Nephron (organoid): Measurements from ENCODE around the gene FGD5.

ENCODE experiments used
- H3K27ac Mint-ChIP-seq, 3 experiments: 2 replicates each; pipeline ENCODE4 v1.8.0; 2020; ENCODE audit warnings: mixed read lengths in 3 of 3, mild to moderate bottlenecking in 2 of 3, moderate library complexity in 1 of 3
- H3K27me3 Mint-ChIP-seq: 2 replicates; pipeline ENCODE4 v1.8.0; 2021; ENCODE audit warnings: low read depth, mild to moderate bottlenecking, moderate library complexity, mixed read lengths
- H3K36me3 Mint-ChIP-seq: 2 replicates; pipeline ENCODE4 v1.8.0; 2020; ENCODE audit warnings: low read depth, mixed read lengths
- H3K4me1 Mint-ChIP-seq: 2 replicates; pipeline ENCODE4 v1.8.0; 2020; ENCODE audit warnings: mixed read lengths
- H3K4me3 Mint-ChIP-seq, 3 experiments: 2 replicates each; pipeline ENCODE4 v1.8.0; 2020; ENCODE audit warnings: mild to moderate bottlenecking in 3 of 3, mixed read lengths in 3 of 3, moderate library complexity in 2 of 3
- H3K9me3 Mint-ChIP-seq: 2 replicates; pipeline ENCODE4 v1.8.0; 2020; ENCODE audit warnings: mixed read lengths
- CTCF ChIP-seq, 3 experiments: fragments of 200-600 bp; sonication (generic); IDR thresholded peaks; one replicate each; pipeline ENCODE4 v1.5.0; 2021; ENCODE audit warnings: antibody characterized with exemption in 3 of 3; ENCODE audit not compliant: unreplicated experiment in 3 of 3

The FGD5 gene

DNA sequence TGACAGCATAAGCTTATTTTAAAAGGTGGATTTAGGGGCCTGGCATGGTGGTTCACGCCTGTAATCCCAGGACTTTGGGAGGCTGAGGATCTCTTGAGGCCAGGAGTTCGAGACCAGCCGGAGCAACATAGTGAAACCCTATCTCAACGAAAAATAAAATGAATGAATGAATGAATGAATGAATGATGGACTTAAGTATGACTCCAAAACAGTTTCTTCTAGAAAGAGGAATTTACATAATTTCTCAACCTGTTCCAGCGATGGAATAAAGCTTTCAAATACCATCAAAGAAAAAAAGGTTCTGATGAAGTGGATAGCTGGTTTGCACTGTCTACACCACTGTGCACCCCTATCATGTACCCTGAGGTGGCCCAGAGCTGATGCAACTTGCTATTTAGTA is 108.5 kb downstream of the FGD5 start:
- no peaks in the 10 kb centered on the region for H3K4me1 Mint-ChIP-seq
- TF ChIP-seq CTCF (IDR thresholded peaks at IDR 0.05; ENCODE audit: unreplicated experiment in 3 of 3) = no peak

DNA sequence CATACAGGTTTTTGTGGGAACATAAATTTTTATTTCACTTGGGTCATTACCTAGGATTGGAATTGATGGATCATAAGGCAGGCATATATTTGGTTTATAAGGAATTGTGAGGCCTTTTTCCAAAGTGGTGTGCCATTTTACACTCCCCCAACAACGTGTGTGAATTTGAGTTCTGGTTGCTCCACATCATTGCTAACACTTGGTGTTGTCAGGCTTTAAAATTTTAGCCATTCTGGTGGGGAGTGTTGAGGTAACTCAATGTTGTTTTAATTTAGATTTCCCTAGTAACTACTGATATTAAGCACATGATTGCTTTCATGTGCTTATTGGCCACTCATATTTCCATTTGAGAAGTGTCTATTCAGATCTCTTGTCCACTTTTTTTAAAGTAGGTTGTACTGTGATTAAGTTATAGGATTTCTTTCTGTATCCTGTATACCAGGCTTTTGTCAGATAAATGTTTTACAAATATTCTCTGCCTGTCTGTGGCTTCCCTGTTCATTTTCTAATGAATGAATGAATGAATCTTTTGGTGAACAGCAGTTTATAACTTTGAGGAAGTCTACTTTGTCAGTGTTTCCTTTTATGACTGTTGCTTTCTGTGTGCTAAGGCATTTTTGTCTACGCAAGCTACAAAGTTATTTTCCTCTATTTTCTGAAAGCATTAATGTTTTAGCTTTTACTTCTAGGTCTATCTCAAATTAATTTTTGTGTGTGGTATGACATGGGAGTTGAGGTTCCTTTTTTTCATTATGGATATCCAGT is 110.7 kb downstream of the FGD5 start:
- no peak for TF ChIP-seq CTCF (IDR thresholded peaks at IDR 0.05; ENCODE audit: unreplicated experiment in 3 of 3)
- H3K27ac Mint-ChIP-seq = no peak overlapping the region
- no peaks in the 10 kb centered on the region for H3K9me3 Mint-ChIP-seq
- H3K4me3 Mint-ChIP-seq = no peak overlapping the region
- H3K4me1 Mint-ChIP-seq = peaks cover 3% of the 10 kb centered on the region
- H3K27me3 Mint-ChIP-seq = no peaks in the 10 kb centered on the region
- no peaks in the 10 kb centered on the region for H3K36me3 Mint-ChIP-seq

More for the DNA sequence above, 108.5 kb downstream of the FGD5 start:
- no peak overlapping the region for H3K27ac Mint-ChIP-seq
- no peaks in the 10 kb centered on the region for H3K27me3 Mint-ChIP-seq
- H3K36me3 Mint-ChIP-seq = no peaks in the 10 kb centered on the region
- H3K4me3 Mint-ChIP-seq = no peak overlapping the region
- no peaks in the 10 kb centered on the region for H3K9me3 Mint-ChIP-seq

DNA sequence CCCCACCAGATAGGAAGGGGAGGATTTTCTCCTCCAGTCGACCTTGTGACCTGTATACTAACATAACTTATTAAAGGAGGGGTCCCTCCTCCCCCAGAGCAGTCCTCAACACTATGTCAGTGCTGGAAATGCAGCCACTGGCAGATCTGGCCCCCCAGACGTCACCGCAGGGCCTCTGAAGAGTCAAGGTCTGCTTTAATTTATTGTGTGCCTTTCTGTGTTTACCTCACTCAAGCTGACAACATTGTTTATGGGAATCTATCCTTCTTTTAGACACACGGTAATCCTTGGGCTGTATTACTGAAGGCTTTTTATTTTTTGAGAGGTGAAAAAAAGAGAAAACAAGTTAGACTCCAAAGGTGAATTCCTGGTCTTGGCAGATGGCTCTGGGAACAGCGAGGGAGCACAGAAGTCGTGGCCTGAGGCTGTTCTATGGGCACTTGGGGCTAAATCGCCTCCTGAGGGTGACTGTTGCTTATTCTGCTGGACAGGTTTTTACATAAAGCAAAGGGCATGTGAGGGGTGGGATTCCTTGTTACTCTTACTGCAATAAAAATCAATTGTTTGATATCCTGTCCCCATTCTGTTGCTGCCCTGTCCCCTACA is 115.2 kb downstream of the FGD5 start:
- TF ChIP-seq CTCF (IDR thresholded peaks at IDR 0.05; ENCODE audit: unreplicated experiment in 3 of 3) = no peak
- H3K27me3 Mint-ChIP-seq = no peaks in the 10 kb centered on the region
- peak overlapping the region in 1 of 3 experiments; percentile 8 for H3K4me3 Mint-ChIP-seq

DNA sequence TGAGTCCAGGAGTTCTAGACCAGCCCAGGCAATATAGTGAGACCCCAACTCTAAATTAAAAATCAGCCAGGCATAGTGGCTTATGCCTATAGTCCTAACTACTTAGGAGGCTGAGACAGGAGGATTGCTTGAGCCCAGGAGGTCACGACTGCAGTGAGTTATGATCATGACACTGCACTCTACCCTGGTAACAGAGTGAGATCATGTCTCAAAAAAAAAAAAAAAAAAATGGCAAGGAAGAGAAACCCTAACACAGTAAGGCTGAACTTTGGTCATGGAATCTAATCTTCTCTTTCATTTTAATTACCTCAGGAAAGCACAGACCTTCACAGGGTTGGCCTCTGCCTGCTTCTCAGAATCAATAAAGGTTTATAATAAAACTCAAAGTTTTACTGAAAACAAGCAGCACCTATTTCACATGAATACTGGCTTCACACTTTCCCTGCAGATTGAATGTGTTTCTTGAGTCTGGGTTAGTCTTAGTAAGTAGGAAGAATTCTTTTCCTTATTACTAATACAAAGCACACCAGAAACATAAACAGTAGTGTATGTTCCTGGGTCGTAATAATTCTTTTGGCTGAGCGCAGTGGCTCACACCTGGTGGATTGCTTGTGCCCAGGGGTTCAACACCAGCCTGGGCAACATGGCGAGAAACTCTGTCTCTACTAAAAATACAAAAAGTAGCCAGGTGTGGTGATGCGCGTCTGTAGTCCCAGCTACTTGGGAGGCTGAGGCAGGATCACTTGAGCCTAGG is 117.0 kb downstream of the FGD5 start:
- H3K4me3 Mint-ChIP-seq = no peak overlapping the region
- H3K36me3 Mint-ChIP-seq = no peaks in the 10 kb centered on the region
- TF ChIP-seq CTCF (IDR thresholded peaks at IDR 0.05; ENCODE audit: unreplicated experiment in 3 of 3) = no peak
- H3K4me1 Mint-ChIP-seq = peaks cover 3% of the 10 kb centered on the region
- H3K27me3 Mint-ChIP-seq = no peaks in the 10 kb centered on the region
- H3K27ac Mint-ChIP-seq = peak overlapping the region in 1 of 3 experiments; percentile 79
- H3K9me3 Mint-ChIP-seq = no peaks in the 10 kb centered on the region

More for the DNA sequence above, 115.2 kb downstream of the FGD5 start:
- no peaks in the 10 kb centered on the region for H3K36me3 Mint-ChIP-seq
- H3K9me3 Mint-ChIP-seq = no peaks in the 10 kb centered on the region
- H3K4me1 Mint-ChIP-seq = peaks cover 3% of the 10 kb centered on the region
- H3K27ac Mint-ChIP-seq = peak overlapping the region; percentile 28 to 92 (median 69)

GRCh38 chr3:14938954-14939353 is 120.2 kb downstream of the FGD5 start:
- H3K27ac Mint-ChIP-seq = no peak overlapping the region
- no peaks in the 10 kb centered on the region for H3K9me3 Mint-ChIP-seq
- no peak overlapping the region for H3K4me3 Mint-ChIP-seq
- peaks cover 8% of the 10 kb centered on the region for H3K4me1 Mint-ChIP-seq
- TF ChIP-seq CTCF (IDR thresholded peaks at IDR 0.05; ENCODE audit: unreplicated experiment in 3 of 3) = no peak
- H3K27me3 Mint-ChIP-seq = no peaks in the 10 kb centered on the region
- H3K36me3 Mint-ChIP-seq = peaks cover 10% of the 10 kb centered on the region
